Adrenal gland (tissue), 5 donors: Measurements from ENCODE around the gene IGF2BP2.

Experiments used
- CTCF ChIP-seq, 6 experiments: fragments of 450-650 bp in 4 of 6; fragments of 200-600 bp in 2 of 6; sonication (generic) in 1 of 6; IDR thresholded peaks; 1 replicate in 5 of 6; 2 replicates in 1 of 6; pipeline versions ENCODE4 v1.5.1 to v1.8.0; 2016 to 2021; ENCODE audit warnings: antibody characterized with exemption in 6 of 6, mild to moderate bottlenecking in 2 of 6, moderate library complexity in 1 of 6
- POLR2A ChIP-seq, 2 donors: fragments of 450-650 bp; IDR thresholded peaks; one replicate each; pipeline ENCODE4 v1.6.1; 2017; ENCODE audit warnings: antibody characterized with exemption in 2 of 2, mild to moderate bottlenecking in 2 of 2, moderate library complexity in 1 of 2
- donor health status: DM: no; HTN: no; CAD: no.

DNA sequence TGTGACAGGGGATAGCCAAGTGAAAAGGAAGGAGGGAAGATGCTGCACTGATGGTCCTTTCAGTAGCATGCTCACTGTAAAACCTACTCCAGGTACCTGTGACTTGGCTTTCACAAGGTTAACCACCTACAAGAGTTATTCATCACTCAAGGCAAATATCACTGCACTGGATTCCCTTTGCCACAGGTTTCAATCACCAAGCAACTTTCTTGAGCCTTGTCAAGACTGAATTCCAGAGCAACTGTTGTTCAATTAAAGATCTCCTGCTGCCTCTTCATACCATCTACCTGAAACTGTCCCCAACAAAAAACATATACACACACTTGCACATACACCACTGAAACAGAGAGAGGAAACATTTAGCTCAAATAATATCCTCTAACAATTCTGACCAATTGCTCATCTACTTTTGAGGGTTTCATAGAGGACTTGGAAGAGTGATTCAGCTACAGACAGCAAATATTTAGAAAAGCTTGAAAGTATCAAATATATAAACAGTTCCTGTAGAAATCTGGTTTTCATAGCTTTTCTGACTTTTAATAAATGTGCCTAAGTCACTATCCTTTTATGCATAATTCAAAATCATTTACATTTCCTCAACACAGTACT lies 6.5 kb downstream of the IGF2BP2 start:
- no peak for TF ChIP-seq CTCF (IDR thresholded peaks at IDR 0.05)
- TF ChIP-seq POLR2A (IDR thresholded peaks at IDR 0.05): no peak
